HuH-7.5 (cell line): ENCODE data around the gene GNAI1.

Experiments
- DNase-seq: peaks from one replicate; pipeline ENCODE4 v3.0.0; 2011; ENCODE audit warnings: low spot score

GNAI1 gene

GRCh38 chr7:80253653-80254052 is 119.0 kb downstream of the GNAI1 start:
- no peak for DNase-seq

- no peak for DNase-seq
These were observed 121.0 kb downstream of the GNAI1 start for GRCh38 chr7:80255656-80256055.

- no peak for DNase-seq
These were observed 123.1 kb downstream of the GNAI1 start for GRCh38 chr7:80257756-80258155.

GRCh38 chr7:80260606-80261005 is 126.0 kb downstream of the GNAI1 start:
- DNase-seq = no peak

- no peak for DNase-seq
These were observed 128.7 kb downstream of the GNAI1 start for GRCh38 chr7:80263333-80263732.

- no peak for DNase-seq
These were observed 129.2 kb downstream of the GNAI1 start for GRCh38 chr7:80263821-80264220.

GRCh38 chr7:80264769-80265495 is 130.3 kb downstream of the GNAI1 start:
- no peak for DNase-seq

GRCh38 chr7:80272560-80273239 is 138.1 kb downstream of the GNAI1 start:
- no peak for DNase-seq

GRCh38 chr7:80273327-80273726 is 138.7 kb downstream of the GNAI1 start:
- DNase-seq = no peak

GRCh38 chr7:80275192-80275605 is 140.6 kb downstream of the GNAI1 start:
- DNase-seq = no peak
